KG1 (cell line): ENCODE results near the gene CCDC40.

Experiments used
- DNase-seq: peaks from one replicate; lab custom pipeline; 2025; lab: John Stamatoyannopoulos, UW

The CCDC40 gene

GRCh38 chr17:80141463-80142165 is 105.2 kb downstream of the CCDC40 start:
- DNase-seq, result no peak

- no peak for DNase-seq
Measured at GRCh38 chr17:80142929-80143328, 106.5 kb downstream of the CCDC40 start.

- no peak for DNase-seq
Measured at GRCh38 chr17:80145076-80146075, 108.9 kb downstream of the CCDC40 start.

GRCh38 chr17:80146121-80147034 is 109.9 kb downstream of the CCDC40 start:
- DNase-seq, result no peak

- DNase-seq, result peak; percentile 96
Measured at GRCh38 chr17:80147035-80147822, 110.8 kb downstream of the CCDC40 start, which contains the start of gene EIF4A3. EIF4A3 (minus strand) TSS chr17:80147128; CDS start chr17:80146961, 167 bp downstream.
